ENCODE measurements around the gene LAS1L. TPM values are rescaled to one million over a fixed set of nuclear protein-coding genes. Genes with fewer than 3 reads are reported as not detected.

Gene LAS1L
- total RNA-seq, 2 donors from 2014 or later = 13.4 to 23.7 TPM

DNA sequence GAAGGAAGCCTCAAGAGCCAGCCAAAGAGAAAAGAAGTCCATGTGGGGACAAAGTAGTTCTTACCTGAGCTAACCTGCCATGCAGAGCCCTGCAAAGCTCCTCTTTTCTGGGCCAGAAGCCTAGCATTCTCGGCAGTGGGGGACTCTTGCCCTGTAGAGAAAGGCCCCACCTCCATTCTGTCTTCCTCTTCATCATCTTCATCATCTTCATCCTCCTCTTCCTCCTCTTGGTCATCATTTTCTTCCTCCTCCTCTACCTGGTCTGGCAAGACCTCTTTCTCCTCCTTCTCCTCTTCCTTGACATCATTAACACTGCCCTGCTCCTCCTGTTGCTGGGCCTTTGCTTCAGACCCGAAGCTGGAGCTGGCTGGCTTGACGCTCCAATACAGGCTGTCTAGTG, 16.7 kb downstream of the LAS1L start:
- Histone ChIP-seq H3K27me3 (replicated peaks; ENCODE audit: insufficient read depth) (no peaks in the 10 kb centered on the region), H3K27ac (no peak overlapping the region), H3K4me1 (ENCODE audit: control insufficient read depth in 1 of 2, low read depth in 2 of 2) (no peaks in the 10 kb centered on the region), H3K4me3 (no peak overlapping the region), H3K9me3 (no peaks in the 10 kb centered on the region), H3K36me3 (peaks cover 8% of the 10 kb centered on the region)
- no peak for ATAC-seq (ENCODE audit: insufficient number of reproducible peaks, low FRiP score, low read depth)
- DNase-seq (ENCODE audit: low spot score) = no peak
- TF ChIP-seq CTCF (IDR thresholded peaks at IDR 0.05) = no peak

- DNase-seq (ENCODE audit: low spot score) (no peak), ATAC-seq (ENCODE audit: insufficient number of reproducible peaks, low FRiP score, low read depth) (no peak)
- no peaks in the 10 kb centered on the region for H3K9me3 ChIP-seq
- H3K27ac ChIP-seq = no peak overlapping the region
- TF ChIP-seq CTCF (IDR thresholded peaks at IDR 0.05) = no peak
- H3K4me3 ChIP-seq = no peak overlapping the region
- H3K4me1 ChIP-seq (ENCODE audit: control insufficient read depth in 1 of 2, low read depth in 2 of 2) = no peaks in the 10 kb centered on the region
- H3K36me3 ChIP-seq = peaks cover 8% of the 10 kb centered on the region
- H3K27me3 ChIP-seq (replicated peaks; ENCODE audit: insufficient read depth) = no peaks in the 10 kb centered on the region
These were observed 17.8 kb downstream of the LAS1L start for GRCh38 chrX:65516756-65517155.

GRCh38 chrX:65513610-65514009, 21.0 kb downstream of the LAS1L start:
- no peak for TF ChIP-seq CTCF (IDR thresholded peaks at IDR 0.05)
- Histone ChIP-seq H3K27ac (no peak overlapping the region), H3K9me3 (no peaks in the 10 kb centered on the region), H3K4me3 (no peak overlapping the region), H3K27me3 (replicated peaks; ENCODE audit: insufficient read depth) (no peaks in the 10 kb centered on the region), H3K36me3 (no peaks in the 10 kb centered on the region), H3K4me1 (ENCODE audit: control insufficient read depth in 1 of 2, low read depth in 2 of 2) (no peaks in the 10 kb centered on the region)
- ATAC-seq (ENCODE audit: insufficient number of reproducible peaks, low FRiP score, low read depth) = no peak
- no peak for DNase-seq (ENCODE audit: low spot score)

GRCh38 chrX:65509400-65509799, 25.2 kb downstream of the LAS1L start:
- H3K4me3 ChIP-seq = no peak overlapping the region

GRCh38 chrX:65508851-65509250, 25.7 kb downstream of the LAS1L start:
- Histone ChIP-seq H3K27ac (no peak overlapping the region), H3K4me3 (no peak overlapping the region), H3K4me1 (ENCODE audit: control insufficient read depth in 1 of 2, low read depth in 2 of 2) (no peaks in the 10 kb centered on the region), H3K36me3 (no peaks in the 10 kb centered on the region), H3K27me3 (replicated peaks; ENCODE audit: insufficient read depth) (no peaks in the 10 kb centered on the region), H3K9me3 (no peaks in the 10 kb centered on the region)
- DNase-seq (ENCODE audit: low spot score) = no peak
- TF ChIP-seq CTCF (IDR thresholded peaks at IDR 0.05) = no peak
- ATAC-seq (ENCODE audit: insufficient number of reproducible peaks, low FRiP score, low read depth) = no peak

More at GRCh38 chrX:65509400-65509799, 25.2 kb downstream of the LAS1L start:
- ATAC-seq (ENCODE audit: insufficient number of reproducible peaks, low FRiP score, low read depth) (no peak), DNase-seq (ENCODE audit: low spot score) (no peak)
- TF ChIP-seq CTCF (IDR thresholded peaks at IDR 0.05) = no peak
- H3K9me3 ChIP-seq = no peaks in the 10 kb centered on the region
- no peaks in the 10 kb centered on the region for H3K4me1 ChIP-seq (ENCODE audit: control insufficient read depth in 1 of 2, low read depth in 2 of 2)
- H3K27me3 ChIP-seq (replicated peaks; ENCODE audit: insufficient read depth) = no peaks in the 10 kb centered on the region
- H3K27ac ChIP-seq = no peak overlapping the region
- no peaks in the 10 kb centered on the region for H3K36me3 ChIP-seq

Measured in thoracic aorta (tissue), 2 donors.